GM19023 (cell line): Measurements from ENCODE around the gene IGSF11.
"Not testable (repeated sequence)": the region's sequence is repeated elsewhere in the genome, so short reads cannot be mapped to it uniquely, and the experiment has no call there.

Source experiments
- ATAC-seq: cut with Tn5 transposase; IDR thresholded peaks from one replicate; pipeline ENCODE4 v1.9.1; 2021; ENCODE audit warnings: mild to moderate bottlenecking, moderate library complexity; ENCODE audit not compliant: unreplicated experiment

The IGSF11 gene

GRCh38 chr3:118990823-118991560, 43.7 kb downstream of the IGSF11 start:
- ATAC-seq, result no peak

- ATAC-seq, result no peak
These were observed 46.2 kb downstream of the IGSF11 start for GRCh38 chr3:118988198-118989130.

GRCh38 chr3:118987477-118987876, 47.2 kb downstream of the IGSF11 start:
- ATAC-seq, result no peak

GRCh38 chr3:118986734-118987133, 47.9 kb downstream of the IGSF11 start:
- ATAC-seq, result no peak

- no peak for ATAC-seq
These were observed 49.9 kb downstream of the IGSF11 start for GRCh38 chr3:118984699-118985098.

- no peak for ATAC-seq
These were observed 53.0 kb downstream of the IGSF11 start for GRCh38 chr3:118981494-118982134.

GRCh38 chr3:118980832-118981231, 53.8 kb downstream of the IGSF11 start:
- ATAC-seq, result no peak

GRCh38 chr3:118978393-118978758, 56.3 kb downstream of the IGSF11 start:
- no peak for ATAC-seq

GRCh38 chr3:118977671-118978392, 56.8 kb downstream of the IGSF11 start:
- ATAC-seq, result no peak

- no peak for ATAC-seq
These were observed 57.5 kb downstream of the IGSF11 start for GRCh38 chr3:118977118-118977517.

- ATAC-seq, result not testable (repeated sequence)
These were observed 59.2 kb downstream of the IGSF11 start for GRCh38 chr3:118975476-118975875.

- ATAC-seq, result no peak
These were observed 60.1 kb downstream of the IGSF11 start for GRCh38 chr3:118974356-118975097.

GRCh38 chr3:118973050-118973449, 61.6 kb downstream of the IGSF11 start:
- no peak for ATAC-seq

GRCh38 chr3:118970819-118971218, 63.8 kb downstream of the IGSF11 start:
- no peak for ATAC-seq

GRCh38 chr3:118968640-118969039, 66.0 kb downstream of the IGSF11 start:
- ATAC-seq, result no peak

GRCh38 chr3:118968111-118968510, 66.5 kb downstream of the IGSF11 start:
- no peak for ATAC-seq

- no peak for ATAC-seq
These were observed 67.9 kb downstream of the IGSF11 start for GRCh38 chr3:118966700-118967099.

- no peak for ATAC-seq
These were observed 70.9 kb downstream of the IGSF11 start for GRCh38 chr3:118963711-118964110.

GRCh38 chr3:118960876-118961450, 73.7 kb downstream of the IGSF11 start:
- no peak for ATAC-seq
